Lower lobe of right lung (tissue), 2 donors: ENCODE data around the gene STXBP4. TPM values are rescaled to one million over a fixed set of nuclear protein-coding genes. Genes with fewer than 3 reads are reported as not detected.

ENCODE experiments used
- ATAC-seq, 2 donors: fragments of 200-7000 bp; cut with Tn5 transposase; one replicate each; pipeline ENCODE4 v1.9.1; 2020 to 2022; ENCODE audit warnings: mild to moderate bottlenecking in 2 of 2, moderate library complexity in 2 of 2
- DNase-seq: peaks from one replicate; pipeline ENCODE4 v3.0.0-alpha.2; 2020
- H3K27ac ChIP-seq: fragments of 200-600 bp; one replicate; pipeline ENCODE4 v1.8.0; 2022
- H3K27me3 ChIP-seq: fragments of 200-600 bp; one replicate; pipeline ENCODE4 v1.8.0; 2022; ENCODE audit warnings: low read depth
- H3K36me3 ChIP-seq: fragments of 200-600 bp; one replicate; pipeline ENCODE4 v1.8.0; 2022; ENCODE audit warnings: mild to moderate bottlenecking
- H3K4me1 ChIP-seq: fragments of 200-600 bp; one replicate; pipeline ENCODE4 v1.8.0; 2022
- H3K4me3 ChIP-seq: fragments of 200-600 bp; one replicate; pipeline ENCODE4 v1.8.0; 2022; ENCODE audit warnings: mild to moderate bottlenecking
- H3K9me3 ChIP-seq: fragments of 200-600 bp; one replicate; pipeline ENCODE4 v1.8.0; 2022
- intact Hi-C: fragments of 100-400 bp; cut with DNase I; formaldehyde crosslinking; loops from one replicate; pipeline ENCODE4 v1.11.0; 2022
- total RNA-seq: library from RNA; stranded (reverse); fragmentation: NEBNext Ultra II Directional; extraction: Animal tissue kit (Norgen Biotek cat#: 25700); gene quantifications from one replicate; pipeline ENCODE4 v1.2.1, GENCODE V29; 2021
- TF ChIP-seq, protein P1 (sequence below): fragments of 200-600 bp; IDR thresholded peaks from one replicate; pipeline ENCODE4 v1.8.0; 2022; ENCODE audit warnings: antibody characterized with exemption, mild to moderate bottlenecking
- donor health status: DM: no; HTN: yes; CAD: no; lungs with severe emphysema.

The STXBP4 gene
- total RNA-seq, 1 donor from 2014 or later: 11.8 TPM

GRCh38 chr17:54985476-54985875, 16.9 kb downstream of the STXBP4 start:
- no peaks in the 10 kb centered on the region for H3K27me3 ChIP-seq
- DNase-seq (no peak), ATAC-seq (no peak)
- no peak overlapping the region for H3K4me3 ChIP-seq
- H3K9me3 ChIP-seq: peaks cover 3% of the 10 kb centered on the region
- TF ChIP-seq, protein P1, sequence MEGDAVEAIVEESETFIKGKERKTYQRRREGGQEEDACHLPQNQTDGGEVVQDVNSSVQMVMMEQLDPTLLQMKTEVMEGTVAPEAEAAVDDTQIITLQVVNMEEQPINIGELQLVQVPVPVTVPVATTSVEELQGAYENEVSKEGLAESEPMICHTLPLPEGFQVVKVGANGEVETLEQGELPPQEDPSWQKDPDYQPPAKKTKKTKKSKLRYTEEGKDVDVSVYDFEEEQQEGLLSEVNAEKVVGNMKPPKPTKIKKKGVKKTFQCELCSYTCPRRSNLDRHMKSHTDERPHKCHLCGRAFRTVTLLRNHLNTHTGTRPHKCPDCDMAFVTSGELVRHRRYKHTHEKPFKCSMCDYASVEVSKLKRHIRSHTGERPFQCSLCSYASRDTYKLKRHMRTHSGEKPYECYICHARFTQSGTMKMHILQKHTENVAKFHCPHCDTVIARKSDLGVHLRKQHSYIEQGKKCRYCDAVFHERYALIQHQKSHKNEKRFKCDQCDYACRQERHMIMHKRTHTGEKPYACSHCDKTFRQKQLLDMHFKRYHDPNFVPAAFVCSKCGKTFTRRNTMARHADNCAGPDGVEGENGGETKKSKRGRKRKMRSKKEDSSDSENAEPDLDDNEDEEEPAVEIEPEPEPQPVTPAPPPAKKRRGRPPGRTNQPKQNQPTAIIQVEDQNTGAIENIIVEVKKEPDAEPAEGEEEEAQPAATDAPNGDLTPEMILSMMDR: no peak
- H3K4me1 ChIP-seq: no peaks in the 10 kb centered on the region
- no peaks in the 10 kb centered on the region for H3K36me3 ChIP-seq
- no peak overlapping the region for H3K27ac ChIP-seq
- intact Hi-C loops: no loop called here

GRCh38 chr17:54990118-54990517, 21.6 kb downstream of the STXBP4 start:
- H3K4me3 ChIP-seq: no peak overlapping the region
- ATAC-seq: no peak
- no peaks in the 10 kb centered on the region for H3K27me3 ChIP-seq
- H3K36me3 ChIP-seq: no peaks in the 10 kb centered on the region
- no peak for DNase-seq
- no peaks in the 10 kb centered on the region for H3K9me3 ChIP-seq
- TF ChIP-seq, protein P1: no peak
- intact Hi-C loops: no loop called here
- H3K4me1 ChIP-seq: no peaks in the 10 kb centered on the region
- no peak overlapping the region for H3K27ac ChIP-seq

DNA sequence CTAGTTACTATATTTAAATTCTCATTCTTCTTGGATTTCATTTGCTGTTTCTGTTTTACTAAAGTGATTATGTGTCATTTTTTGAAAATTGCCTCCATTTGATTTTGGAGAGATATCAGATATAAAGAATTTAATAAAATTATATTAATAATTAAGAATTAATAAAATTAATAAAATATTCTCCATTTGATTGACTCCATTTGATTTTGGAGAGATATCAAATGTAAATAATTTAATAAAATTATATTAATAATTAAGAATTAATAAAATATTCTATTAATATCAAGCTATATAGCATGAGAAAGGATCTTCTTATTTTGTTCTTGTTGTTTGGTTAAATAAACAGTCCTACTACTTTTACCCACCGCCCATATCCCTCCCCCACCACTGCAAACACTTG, 23.0 kb downstream of the STXBP4 start:
- intact Hi-C loops: no loop called here
- Histone ChIP-seq H3K27ac (no peak overlapping the region), H3K4me1 (no peaks in the 10 kb centered on the region), H3K36me3 (no peaks in the 10 kb centered on the region), H3K9me3 (no peaks in the 10 kb centered on the region), H3K4me3 (no peak overlapping the region), H3K27me3 (no peaks in the 10 kb centered on the region)
- no peak for DNase-seq
- TF ChIP-seq, protein P1: no peak
- no peak for ATAC-seq

GRCh38 chr17:54992797-54993639, 24.5 kb downstream of the STXBP4 start:
- Histone ChIP-seq H3K9me3 (no peaks in the 10 kb centered on the region), H3K4me3 (no peak overlapping the region), H3K4me1 (no peaks in the 10 kb centered on the region), H3K27ac (no peak overlapping the region), H3K27me3 (no peaks in the 10 kb centered on the region), H3K36me3 (no peaks in the 10 kb centered on the region)
- ATAC-seq: peak; percentile 70
- TF ChIP-seq, protein P1: peak; percentile 59
- no peak for DNase-seq
- intact Hi-C loops: no loop called here

GRCh38 chr17:54996441-54996840, 27.9 kb downstream of the STXBP4 start:
- ATAC-seq (no peak), DNase-seq (no peak)
- Histone ChIP-seq H3K27ac (no peak overlapping the region), H3K4me1 (no peaks in the 10 kb centered on the region), H3K9me3 (no peaks in the 10 kb centered on the region), H3K4me3 (no peak overlapping the region), H3K27me3 (no peaks in the 10 kb centered on the region), H3K36me3 (peaks cover 11% of the 10 kb centered on the region)
- TF ChIP-seq, protein P1: no peak
- intact Hi-C loops: no loop called here
